K562 (cell line): ENCODE data around the gene P2RY11. TPM values are rescaled to one million over a fixed set of nuclear protein-coding genes. Genes with fewer than 3 reads are reported as not detected.
A peak's percentile ranks its signal among the peaks of the same experiment; 100 is the strongest.

Experiments
- ATAC-seq: fragments of 200-7000 bp; cut with Tn5 transposase; 3 replicates; pipeline ENCODE4 v1.9.1; 2020; ENCODE audit warnings: moderate library complexity
- BruUV-seq: library from RNA; stranded (reverse); fragments of 400-500 nt; replicated peaks from 2 replicates; lab custom pipeline; 2021; lab: Mats Ljungman, UMichigan
- CTCF ChIA-PET: fragments of 300-600 bp; formaldehyde crosslinking; extraction: SDS; loops from one replicate; lab custom pipeline; 2021; ENCODE audit warnings: low intra/inter-chr PET ratio; lab: Yijun Ruan, JAX
- POLR2A ChIA-PET: fragments of 300-600, 350-650 bp; sonication (Branson Sonifier 250); formaldehyde crosslinking; extraction: SDS; loops from one replicate; lab custom pipeline; 2021; ENCODE audit warnings: antibody characterized with exemption, inconsistent platforms; lab: Yijun Ruan, JAX
- DNase-seq, 4 experiments: peaks; one replicate each; pipeline versions ENCODE4 v3.0.0 to v3.0.0-alpha.2; 2011 to 2018; ENCODE audit warnings: low spot score in 3 of 4, mixed read lengths in 3 of 4; ENCODE audit errors: extremely low read depth in 1 of 4
- FAIRE-seq: peaks from 2 replicates; lab custom pipeline; 2011; peaks lifted over from hg19 to GRCh38; lab: Jason Lieb, UNC
- H2AFZ ChIP-seq: 2 replicates; pipeline ENCODE4 v1.6.0; 2011; ENCODE audit warnings: low read depth, low read length, control low read depth, inconsistent platforms
- H3K27ac ChIP-seq: fragments of 200-600 bp; 3 replicates; pipeline ENCODE4 v1.8.0; 2011; ENCODE audit warnings: low read depth, mild to moderate bottlenecking, control low read depth, inconsistent platforms, low read length, moderate library complexity, mixed read lengths; ENCODE audit errors: extremely low read depth
- H3K27me3 ChIP-seq, 2 experiments: fragments of 300-600 bp in 1 of 2; 2 replicates in 1 of 2; 3 replicates in 1 of 2; pipeline versions ENCODE4 v1.6.0 to v1.8.0; 2011; ENCODE audit warnings: inconsistent platforms in 2 of 2, low read length in 2 of 2, mild to moderate bottlenecking in 1 of 2, mixed read lengths in 1 of 2, moderate library complexity in 1 of 2; ENCODE audit not compliant: control insufficient read depth in 2 of 2, insufficient read depth in 2 of 2
- H3K36me3 ChIP-seq: fragments of 300-600 bp; 3 replicates; pipeline ENCODE4 v1.8.0; 2011; ENCODE audit warnings: mild to moderate bottlenecking, low read length, inconsistent platforms; ENCODE audit not compliant: control insufficient read depth, insufficient read depth
- H3K4me1 ChIP-seq, 2 experiments: fragments of 200-600 bp in 1 of 2; replicated peaks in 1 of 2; 2 replicates in 1 of 2; 3 replicates in 1 of 2; pipeline versions ENCODE4 v1.5.1 to v1.8.0; 2011; ENCODE audit warnings: inconsistent platforms in 2 of 2, low read length in 2 of 2, mild to moderate bottlenecking in 1 of 2, mixed read lengths in 1 of 2, moderate library complexity in 1 of 2; ENCODE audit not compliant: control insufficient read depth in 2 of 2, insufficient read depth in 2 of 2
- H3K4me2 ChIP-seq: 2 replicates; pipeline ENCODE4 v1.6.1; 2011; ENCODE audit warnings: low read length, control low read depth, inconsistent platforms, mixed read lengths; ENCODE audit not compliant: insufficient read depth
- H3K4me3 ChIP-seq: fragments of 200-600 bp; sonication (generic), shearing (Covaris generic); 2 replicates; pipeline ENCODE4 v1.5.1; 2016; ENCODE audit warnings: control low read depth, inconsistent platforms
- H3K79me2 ChIP-seq: fragments of 200-600 bp; 3 replicates; pipeline ENCODE4 v1.8.0; 2011; ENCODE audit warnings: low read length, inconsistent platforms; ENCODE audit not compliant: control insufficient read depth, insufficient read depth
- H3K9ac ChIP-seq, 2 experiments: 2 replicates each; pipeline versions ENCODE4 v1.6.0 to v1.6.1; 2011; ENCODE audit warnings: low read depth in 2 of 2, low read length in 2 of 2, control low read depth in 1 of 2, inconsistent platforms in 1 of 2, mild to moderate bottlenecking in 1 of 2, mixed read lengths in 1 of 2; ENCODE audit not compliant: insufficient read depth in 1 of 2
- H3K9me1 ChIP-seq: one replicate; pipeline ENCODE4 v1.6.0; 2011; ENCODE audit warnings: inconsistent platforms, mild to moderate bottlenecking, low read length, moderate library complexity; ENCODE audit not compliant: control insufficient read depth, insufficient read depth
- H3K9me3 ChIP-seq: replicated peaks from 2 replicates; pipeline ENCODE4 v1.5.1; 2011; ENCODE audit warnings: low read depth, low read length, inconsistent platforms; ENCODE audit not compliant: control insufficient read depth, insufficient read depth
- H4K20me1 ChIP-seq: replicated peaks from 2 replicates; pipeline ENCODE4 v1.6.1; 2011; ENCODE audit warnings: low read length, inconsistent platforms, mixed read lengths; ENCODE audit not compliant: control insufficient read depth, insufficient read depth
- EZH2 ChIP-seq: IDR thresholded peaks from 2 replicates; pipeline ENCODE4 v1.6.1; 2012; ENCODE audit warnings: low read depth, mild to moderate bottlenecking, inconsistent platforms, low read length, borderline replicate concordance
- POLR2G ChIP-seq: fragments of 200-400 bp; formaldehyde crosslinking; IDR thresholded peaks from 2 replicates; pipeline ENCODE4 v1.6.1; 2017; ENCODE audit warnings: low read depth, mild to moderate bottlenecking, antibody characterized with exemption, low read length, moderate library complexity
- RUNX1 ChIP-seq: sonication (generic); IDR thresholded peaks from 2 replicates; pipeline ENCODE4 v1.6.1; 2016; ENCODE audit warnings: antibody characterized with exemption, low read depth
- SLC30A9 ChIP-seq: fragments of 250-450 bp; sonication (Bioruptor Pico); IDR thresholded peaks from 2 replicates; pipeline ENCODE4 v1.8.0; 2022; ENCODE audit warnings: mild to moderate bottlenecking, moderate library complexity
- TCF3 ChIP-seq: sonication (generic); formaldehyde crosslinking; IDR thresholded peaks from 2 replicates; pipeline ENCODE4 v1.4.0; 2020; ENCODE audit warnings: mild to moderate bottlenecking, missing genetic modification reagents
- WGBS: fragments of 100-300 bp; shearing (Covaris generic); methylation state at CpG from one replicate; pipeline ENCODE4 v1.1.6; 2016; ENCODE audit warnings: low coverage, mixed read lengths; ENCODE audit not compliant: insufficient coverage; ENCODE audit errors: missing lambda C conversion rate; 5-methylcytosine and 5-hydroxymethylcytosine counted together
- in situ Hi-C: fragments of 300-500 bp; cut with MboI; formaldehyde crosslinking; loops from 4 replicates; pipeline ENCODE4 v1.15.0; 2018; ENCODE audit warnings: inconsistent platforms, mixed read lengths
- intact Hi-C: fragments of 100-400 bp; cut with micrococcal nuclease; formaldehyde crosslinking; loops from 2 replicates; pipeline ENCODE4 v1.14.2; 2022
- polyA plus RNA-seq, 8 experiments: library from polyadenylated mRNA; depleted of rRNA in 4 of 8; stranded (reverse) in 5 of 8; unstranded in 3 of 8; fragments of >200 nt; fragmentation: Nextera tagmentation in 2 of 8; fragmentation: Illumina TruSeq in 1 of 8; extraction: Ambion mirVana in 2 of 8; extraction: Trizol in 1 of 8; gene quantifications; 2 replicates each; pipeline versions ENCODE4 v1.2.1 to v1.2.3, GENCODE V29; 2011 to 2014; ENCODE audit warnings: inconsistent platforms in 1 of 8, missing spikeins in 1 of 8
- total RNA-seq, 7 experiments: library from RNA; depleted of rRNA in 6 of 7; stranded (reverse); fragments of >200 nt in 6 of 7; fragmentation: Illumina TruSeq in 2 of 7; extraction: Trizol in 2 of 7; gene quantifications; 2 replicates each; pipeline versions ENCODE4 v1.2.1 to v1.2.3, GENCODE V29; 2011 to 2021; ENCODE audit warnings: low replicate concordance in 1 of 7
- TF ChIP-seq, protein P1 (sequence below): sonication (generic); formaldehyde crosslinking; IDR thresholded peaks from 2 replicates; pipeline ENCODE4 v1.9.0; 2022; ENCODE audit warnings: mild to moderate bottlenecking, missing genetic modification reagents
- TF ChIP-seq, protein P2 (sequence below): fragments of 250-450 bp; sonication (Bioruptor Pico); IDR thresholded peaks from 2 replicates; pipeline ENCODE4 v1.4.0; 2020; ENCODE audit warnings: mild to moderate bottlenecking
- TF ChIP-seq, protein P3 (sequence below), 2 experiments: fragments of 250-450 bp in 1 of 2; fragments of 450-650 bp in 1 of 2; sonication (Bioruptor Pico) in 1 of 2; IDR thresholded peaks; 2 replicates each; pipeline versions ENCODE4 v1.6.1 to v1.8.0; 2016 to 2021; ENCODE audit warnings: mild to moderate bottlenecking in 2 of 2, moderate library complexity in 2 of 2, missing compliant biosample characterization in 1 of 2, missing genetic modification characterization in 1 of 2
- TF ChIP-seq, protein P4 (sequence below): sonication (generic); formaldehyde crosslinking; IDR thresholded peaks from 2 replicates; pipeline ENCODE4 v1.8.0; 2023; ENCODE audit warnings: mild to moderate bottlenecking, missing genetic modification reagents

The P2RY11 gene
- total and polyA plus RNA-seq, 9 of the 15 experiments (the other 6 are each of a cell fraction or from before 2014, with no cell fraction given) = 0.03 to 10.1 (median 1.5) TPM

DNA sequence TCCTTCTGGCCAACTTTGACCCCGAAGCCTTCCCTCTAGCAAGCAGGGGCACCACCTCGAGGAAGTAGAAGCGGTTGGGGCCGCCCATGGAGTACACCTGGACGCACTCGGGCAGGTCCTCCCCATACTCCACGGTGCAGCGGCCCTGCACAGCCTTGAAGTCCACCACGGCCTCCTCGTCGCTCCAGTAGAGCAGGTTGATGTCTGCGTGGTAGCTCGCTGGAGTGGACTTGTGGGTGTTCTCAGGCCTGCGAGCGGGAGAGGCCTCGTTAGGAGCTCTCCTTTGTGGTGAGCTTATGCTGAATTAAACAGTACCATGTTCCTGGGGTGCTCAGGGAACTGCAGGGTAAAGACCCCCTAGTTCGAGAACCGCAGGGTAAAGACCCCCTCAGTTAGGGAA, 30.5 kb downstream of the P2RY11 start:
- Histone ChIP-seq H3K27me3 (no peaks in the 10 kb centered on the region), H4K20me1 (0 out of 2 replicates have a peak, but pooled peaks cover 5% of the 10 kb centered on the region), H3K4me2 (no peak overlapping the region), H3K36me3 (peaks cover 99% of the 10 kb centered on the region), H3K27ac (no peak overlapping the region), H3K9ac (no peak overlapping the region), H3K79me2 (no peaks in the 10 kb centered on the region), H3K4me3 (no peak overlapping the region), H3K4me1 (0 out of 5 replicates have a peak, but pooled peaks cover 0 to 8% of the 10 kb centered on the region in 2 experiments), H3K9me1 (no peaks in the 10 kb centered on the region), H3K9me3 (no peaks in the 10 kb centered on the region), H2AFZ (no peak overlapping the region)
- ChIA-PET CTCF (no interaction called here), POLR2A (interaction anchor here (0.8 to 1.1 kb wide), 2 partner anchors 27 to 33 kb away, joined by 3 to 5 read pairs; no protein-coding TSS in a partner anchor)
- no peak for FAIRE-seq
- BruUV-seq = no TSS peak
- TF ChIP-seq POLR2G = peak; percentile 46; the same call in 1 of the 2 replicates
- TF ChIP-seq EZH2 = no peak
- no peak for ATAC-seq
- WGBS = 94% methylated on average over 13 of the region's 18 CpGs
- in situ Hi-C loops (no loop called here), intact Hi-C loops (no loop called here)
- DNase-seq = no peak

DNA sequence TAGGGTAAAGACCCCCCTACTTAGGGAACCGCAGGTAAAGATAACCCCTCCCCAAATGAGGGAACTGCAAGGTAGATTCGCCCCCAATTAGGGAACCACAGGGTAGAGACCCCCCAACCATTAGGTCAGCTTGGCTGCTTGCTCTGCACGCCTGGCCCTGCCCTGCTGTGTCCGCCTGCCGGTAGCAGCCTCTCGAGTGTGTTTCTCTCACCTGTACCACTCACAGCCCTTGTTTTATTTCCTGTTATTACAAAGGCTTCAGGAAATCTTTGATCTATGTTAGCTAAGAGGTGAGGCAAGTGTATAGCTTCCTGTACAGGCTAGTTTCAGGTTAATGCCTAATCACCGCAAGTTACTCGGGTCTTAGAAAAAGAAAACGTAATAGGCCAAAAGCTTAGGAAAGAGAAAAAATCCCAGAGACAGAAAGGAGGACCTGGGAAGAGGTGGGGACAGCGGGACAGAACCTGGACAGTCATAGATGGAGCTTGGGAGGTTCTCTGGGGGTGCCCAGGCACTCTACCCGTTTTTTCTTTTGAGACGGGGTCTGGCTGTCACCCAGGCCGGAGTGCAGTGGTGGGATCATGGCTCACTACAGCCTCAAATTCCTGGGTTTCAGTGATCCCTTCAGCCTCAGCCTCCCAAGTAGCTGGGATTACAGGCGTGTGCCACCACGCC, 31.3 kb downstream of the P2RY11 start:
- peaks cover 98% of the 10 kb centered on the region for H3K36me3 ChIP-seq
- no peak overlapping the region for H3K9ac ChIP-seq
- H3K27ac ChIP-seq = no peak overlapping the region
- H3K27me3 ChIP-seq = no peaks in the 10 kb centered on the region
- CTCF ChIA-PET = no interaction called here
- 91% methylated on average over 15 of the region's 15 CpGs for WGBS
- no peaks in the 10 kb centered on the region for H3K9me1 ChIP-seq
- in situ Hi-C loops (no loop called here), intact Hi-C loops (no loop called here)
- ATAC-seq = no peak
- H3K9me3 ChIP-seq = no peaks in the 10 kb centered on the region
- H3K4me2 ChIP-seq = no peak overlapping the region
- H4K20me1 ChIP-seq = 0 out of 2 replicates have a peak, but pooled peaks cover 5% of the 10 kb centered on the region
- no peak for FAIRE-seq
- no TSS peak for BruUV-seq
- 0 out of 5 replicates have a peak, but pooled peaks cover 0 to 5% of the 10 kb centered on the region in 2 experiments for H3K4me1 ChIP-seq
- no peak for DNase-seq
- POLR2A ChIA-PET = interaction anchor here (0.7 to 1.4 kb wide), 4 partner anchors 14 to 107 kb away, joined by 3 to 7 read pairs (median 5); no protein-coding TSS in a partner anchor
- no peak overlapping the region for H2AFZ ChIP-seq
- H3K79me2 ChIP-seq = no peaks in the 10 kb centered on the region
- H3K4me3 ChIP-seq = no peak overlapping the region
- TF ChIP-seq, protein P1, sequence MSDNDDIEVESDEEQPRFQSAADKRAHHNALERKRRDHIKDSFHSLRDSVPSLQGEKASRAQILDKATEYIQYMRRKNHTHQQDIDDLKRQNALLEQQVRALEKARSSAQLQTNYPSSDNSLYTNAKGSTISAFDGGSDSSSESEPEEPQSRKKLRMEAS (CRISPR knock-in tag) = no peak
- TF ChIP-seq TCF3 (CRISPR knock-in tag) (no peak), RUNX1 (no peak), SLC30A9 (CRISPR knock-in tag) (no peak)
- TF ChIP-seq, protein P2, sequence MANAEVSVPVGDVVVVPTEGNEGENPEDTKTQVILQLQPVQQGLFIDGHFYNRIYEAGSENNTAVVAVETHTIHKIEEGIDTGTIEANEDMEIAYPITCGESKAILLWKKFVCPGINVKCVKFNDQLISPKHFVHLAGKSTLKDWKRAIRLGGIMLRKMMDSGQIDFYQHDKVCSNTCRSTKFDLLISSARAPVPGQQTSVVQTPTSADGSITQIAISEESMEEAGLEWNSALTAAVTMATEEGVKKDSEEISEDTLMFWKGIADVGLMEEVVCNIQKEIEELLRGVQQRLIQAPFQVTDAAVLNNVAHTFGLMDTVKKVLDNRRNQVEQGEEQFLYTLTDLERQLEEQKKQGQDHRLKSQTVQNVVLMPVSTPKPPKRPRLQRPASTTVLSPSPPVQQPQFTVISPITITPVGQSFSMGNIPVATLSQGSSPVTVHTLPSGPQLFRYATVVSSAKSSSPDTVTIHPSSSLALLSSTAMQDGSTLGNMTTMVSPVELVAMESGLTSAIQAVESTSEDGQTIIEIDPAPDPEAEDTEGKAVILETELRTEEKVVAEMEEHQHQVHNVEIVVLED (CRISPR knock-in tag) = no peak
- TF ChIP-seq, protein P3, sequence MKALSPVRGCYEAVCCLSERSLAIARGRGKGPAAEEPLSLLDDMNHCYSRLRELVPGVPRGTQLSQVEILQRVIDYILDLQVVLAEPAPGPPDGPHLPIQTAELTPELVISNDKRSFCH (CRISPR knock-in tag; IDR thresholded peaks at IDR 0.05) = no peak
- TF ChIP-seq, protein P3 (tag; IDR thresholded peaks at IDR 0.05) = no peak
- TF ChIP-seq, protein P4, sequence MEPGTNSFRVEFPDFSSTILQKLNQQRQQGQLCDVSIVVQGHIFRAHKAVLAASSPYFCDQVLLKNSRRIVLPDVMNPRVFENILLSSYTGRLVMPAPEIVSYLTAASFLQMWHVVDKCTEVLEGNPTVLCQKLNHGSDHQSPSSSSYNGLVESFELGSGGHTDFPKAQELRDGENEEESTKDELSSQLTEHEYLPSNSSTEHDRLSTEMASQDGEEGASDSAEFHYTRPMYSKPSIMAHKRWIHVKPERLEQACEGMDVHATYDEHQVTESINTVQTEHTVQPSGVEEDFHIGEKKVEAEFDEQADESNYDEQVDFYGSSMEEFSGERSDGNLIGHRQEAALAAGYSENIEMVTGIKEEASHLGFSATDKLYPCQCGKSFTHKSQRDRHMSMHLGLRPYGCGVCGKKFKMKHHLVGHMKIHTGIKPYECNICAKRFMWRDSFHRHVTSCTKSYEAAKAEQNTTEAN (CRISPR knock-in tag) = no peak
